ENCODE results near the gene SP5.
"Not testable (repeated sequence)": the region's sequence is repeated elsewhere in the genome, so short reads cannot be mapped to it uniquely, and the experiment has no call there.

The SP5 gene

GRCh38 chr2:170737821-170738220, 22.7 kb downstream of the SP5 start:
- no peak for DNase-seq (ENCODE audit: low read depth in 1 of 2, low spot score in 1 of 2)

- no peak for DNase-seq (ENCODE audit: low read depth in 1 of 2, low spot score in 1 of 2)
Measured at GRCh38 chr2:170739048-170739447, 23.9 kb downstream of the SP5 start.

- DNase-seq (ENCODE audit: low read depth in 1 of 2, low spot score in 1 of 2): no peak
Measured at GRCh38 chr2:170739507-170740046, 24.4 kb downstream of the SP5 start.

GRCh38 chr2:170740660-170741059, 25.5 kb downstream of the SP5 start:
- no peak for DNase-seq (ENCODE audit: low read depth in 1 of 2, low spot score in 1 of 2)

- no peak for DNase-seq (ENCODE audit: low read depth in 1 of 2, low spot score in 1 of 2)
Measured at GRCh38 chr2:170742000-170742399, 26.9 kb downstream of the SP5 start.

- DNase-seq (ENCODE audit: low read depth in 1 of 2, low spot score in 1 of 2): no peak
Measured at GRCh38 chr2:170742896-170743529, 27.9 kb downstream of the SP5 start.

- DNase-seq (ENCODE audit: low read depth in 1 of 2, low spot score in 1 of 2): no peak
Measured at GRCh38 chr2:170743530-170744239, 28.5 kb downstream of the SP5 start.

GRCh38 chr2:170744248-170745002, 29.3 kb downstream of the SP5 start:
- DNase-seq (ENCODE audit: low read depth in 1 of 2, low spot score in 1 of 2): no peak

- DNase-seq (ENCODE audit: low read depth in 1 of 2, low spot score in 1 of 2): no peak
Measured at GRCh38 chr2:170745305-170745704, 30.2 kb downstream of the SP5 start.

GRCh38 chr2:170747921-170748320, 32.8 kb downstream of the SP5 start:
- no peak for DNase-seq (ENCODE audit: low read depth in 1 of 2, low spot score in 1 of 2)

GRCh38 chr2:170751555-170751954, 36.4 kb downstream of the SP5 start:
- not testable (repeated sequence) for DNase-seq (ENCODE audit: low read depth in 1 of 2, low spot score in 1 of 2)

GRCh38 chr2:170761572-170761971, 46.4 kb downstream of the SP5 start:
- no peak for DNase-seq (ENCODE audit: low read depth in 1 of 2, low spot score in 1 of 2)

- no peak for DNase-seq (ENCODE audit: low read depth in 1 of 2, low spot score in 1 of 2)
Measured at GRCh38 chr2:170762760-170763159, 47.6 kb downstream of the SP5 start.

GRCh38 chr2:170763232-170763631, 48.1 kb downstream of the SP5 start:
- no peak for DNase-seq (ENCODE audit: low read depth in 1 of 2, low spot score in 1 of 2)

GRCh38 chr2:170764880-170765261, 49.7 kb downstream of the SP5 start:
- DNase-seq (ENCODE audit: low read depth in 1 of 2, low spot score in 1 of 2): no peak

GRCh38 chr2:170766693-170767092, 51.6 kb downstream of the SP5 start:
- no peak for DNase-seq (ENCODE audit: low read depth in 1 of 2, low spot score in 1 of 2)
